ENCODE results near the gene EPB41. TPM values are rescaled to one million over a fixed set of nuclear protein-coding genes. Genes with fewer than 3 reads are reported as not detected.
"Not testable (repeated sequence)": the region's sequence is repeated elsewhere in the genome, so short reads cannot be mapped to it uniquely, and the experiment has no call there.

Gene EPB41
- polyA plus RNA-seq, 3 donors: 7.0 to 16.3 (median 11.0) TPM

GRCh38 chr1:29133861-29134694, 219.7 kb downstream of the EPB41 start:
- H3K27ac ChIP-seq (ENCODE audit: low read depth, low read length): no peak overlapping the region
- 59 to 69% (median 66%) methylated on average over 53 to 55 of the region's 55 CpGs for WGBS, 3 donors

- WGBS, 3 donors: 53 to 72% (median 63%) methylated on average over 10 of the region's 10 CpGs
- no peak overlapping the region for H3K27ac ChIP-seq (ENCODE audit: low read depth, low read length)
Measured at GRCh38 chr1:29134695-29135028, 220.3 kb downstream of the EPB41 start.

GRCh38 chr1:29136391-29136915, 222.1 kb downstream of the EPB41 start:
- WGBS, 3 donors: 41 to 56% (median 52%) methylated on average over 14 of the region's 14 CpGs

GRCh38 chr1:29142714-29143113, 228.3 kb downstream of the EPB41 start:
- H3K27ac ChIP-seq (ENCODE audit: low read depth, low read length): no peak overlapping the region
- WGBS, 3 donors: 73 to 85% (median 80%) methylated on average over 2 of the region's 2 CpGs

More at GRCh38 chr1:29136391-29136915, 222.1 kb downstream of the EPB41 start:
- H3K27ac ChIP-seq (ENCODE audit: low read depth, low read length): no peak overlapping the region

- WGBS, 3 donors: 92 to 97% (median 96%) methylated on average over 2 of the region's 2 CpGs
- no peak overlapping the region for H3K27ac ChIP-seq (ENCODE audit: low read depth, low read length)
Measured at GRCh38 chr1:29144178-29144577, 229.8 kb downstream of the EPB41 start.

GRCh38 chr1:29145739-29146437, 231.5 kb downstream of the EPB41 start:
- WGBS, 3 donors: 66 to 68% (median 67%) methylated on average over 8 of the region's 8 CpGs
- no peak overlapping the region for H3K27ac ChIP-seq (ENCODE audit: low read depth, low read length)

GRCh38 chr1:29148656-29149491, 234.5 kb downstream of the EPB41 start:
- no peak overlapping the region for H3K27ac ChIP-seq (ENCODE audit: low read depth, low read length)
- WGBS, 3 donors: 94 to 97% (median 95%) methylated on average over 34 to 35 of the region's 35 CpGs

- WGBS, 3 donors: 97 to 100% (median 97%) methylated on average over 9 of the region's 9 CpGs
- H3K27ac ChIP-seq (ENCODE audit: low read depth, low read length): not testable (repeated sequence)
Measured at GRCh38 chr1:29150346-29150745, 236.0 kb downstream of the EPB41 start.

- H3K27ac ChIP-seq (ENCODE audit: low read depth, low read length): no peak overlapping the region
- 88 to 91% (median 91%) methylated on average over 8 of the region's 8 CpGs for WGBS, 3 donors
Measured at GRCh38 chr1:29152046-29152805, 237.9 kb downstream of the EPB41 start.

- WGBS, 3 donors: 24 to 55% (median 48%) methylated on average over 10 of the region's 10 CpGs
- H3K27ac ChIP-seq (ENCODE audit: low read depth, low read length): no peak overlapping the region
Measured at GRCh38 chr1:29156543-29157268, 242.3 kb downstream of the EPB41 start.

GRCh38 chr1:29157269-29157601, 242.9 kb downstream of the EPB41 start:
- WGBS, 3 donors: 55 to 80% (median 77%) methylated on average over 3 of the region's 3 CpGs
- H3K27ac ChIP-seq (ENCODE audit: low read depth, low read length): no peak overlapping the region

- WGBS, 3 donors: 52 to 77% (median 54%) methylated on average over 3 of the region's 3 CpGs
- no peak overlapping the region for H3K27ac ChIP-seq (ENCODE audit: low read depth, low read length)
Measured at GRCh38 chr1:29159773-29160172, 245.4 kb downstream of the EPB41 start.

GRCh38 chr1:29162025-29162424, 247.7 kb downstream of the EPB41 start:
- H3K27ac ChIP-seq (ENCODE audit: low read depth, low read length): no peak overlapping the region
- WGBS, 3 donors: 53 to 58% (median 56%) methylated on average over 4 of the region's 4 CpGs

- no peak overlapping the region for H3K27ac ChIP-seq (ENCODE audit: low read depth, low read length)
- 63 to 84% (median 72%) methylated on average over 9 of the region's 9 CpGs for WGBS, 3 donors
Measured at GRCh38 chr1:29162476-29163138, 248.2 kb downstream of the EPB41 start.

GRCh38 chr1:29164588-29164987, 250.2 kb downstream of the EPB41 start:
- no peak overlapping the region for H3K27ac ChIP-seq (ENCODE audit: low read depth, low read length)
- 87 to 95% (median 90%) methylated on average over 4 of the region's 4 CpGs for WGBS, 3 donors

GRCh38 chr1:29166291-29166878, 252.0 kb downstream of the EPB41 start:
- WGBS, 3 donors: 53 to 71% (median 64%) methylated on average over 9 of the region's 9 CpGs
- no peak overlapping the region for H3K27ac ChIP-seq (ENCODE audit: low read depth, low read length)

- WGBS, 3 donors: 97 to 98% (median 98%) methylated on average over 9 of the region's 9 CpGs
- no peak overlapping the region for H3K27ac ChIP-seq (ENCODE audit: low read depth, low read length)
Measured at GRCh38 chr1:29167904-29168303, 253.5 kb downstream of the EPB41 start.

Measured in adipose tissue (tissue), 3 donors.